Stimulated activated CD8-positive, alpha-beta memory T cell treated with anti-CD3 and anti-CD28 coated beads, Interleukin-4, amount 100 ng/mL, for 24 hours (primary cell): ENCODE results near the gene SLIT3.
"Not testable (repeated sequence)": the region's sequence is repeated elsewhere in the genome, so short reads cannot be mapped to it uniquely, and the experiment has no call there.

Experiments used
- DNase-seq: peaks from one replicate; pipeline ENCODE4 v3.0.0-alpha.2; 2020; ENCODE audit warnings: low read depth

The SLIT3 gene

GRCh38 chr5:168638846-168639245 lies 662.1 kb downstream of the SLIT3 start:
- not testable (repeated sequence) for DNase-seq

GRCh38 chr5:168637793-168638192 lies 663.1 kb downstream of the SLIT3 start:
- no peak for DNase-seq

- no peak for DNase-seq
Observed at GRCh38 chr5:168637281-168637680, 663.7 kb downstream of the SLIT3 start.

GRCh38 chr5:168630958-168631357 lies 670.0 kb downstream of the SLIT3 start:
- not testable (repeated sequence) for DNase-seq

GRCh38 chr5:168624850-168625364 lies 676.0 kb downstream of the SLIT3 start:
- DNase-seq = no peak

GRCh38 chr5:168620807-168621206 lies 680.1 kb downstream of the SLIT3 start:
- DNase-seq = no peak

GRCh38 chr5:168614661-168615060 lies 686.3 kb downstream of the SLIT3 start:
- DNase-seq = no peak

GRCh38 chr5:168613996-168614395 lies 686.9 kb downstream of the SLIT3 start:
- no peak for DNase-seq

GRCh38 chr5:168613396-168613795 lies 687.5 kb downstream of the SLIT3 start:
- no peak for DNase-seq

GRCh38 chr5:168612996-168613395 lies 687.9 kb downstream of the SLIT3 start:
- no peak for DNase-seq

GRCh38 chr5:168612123-168612522 lies 688.8 kb downstream of the SLIT3 start:
- DNase-seq = no peak
